ENCODE results near the gene DSG1.

Gene DSG1

DNA sequence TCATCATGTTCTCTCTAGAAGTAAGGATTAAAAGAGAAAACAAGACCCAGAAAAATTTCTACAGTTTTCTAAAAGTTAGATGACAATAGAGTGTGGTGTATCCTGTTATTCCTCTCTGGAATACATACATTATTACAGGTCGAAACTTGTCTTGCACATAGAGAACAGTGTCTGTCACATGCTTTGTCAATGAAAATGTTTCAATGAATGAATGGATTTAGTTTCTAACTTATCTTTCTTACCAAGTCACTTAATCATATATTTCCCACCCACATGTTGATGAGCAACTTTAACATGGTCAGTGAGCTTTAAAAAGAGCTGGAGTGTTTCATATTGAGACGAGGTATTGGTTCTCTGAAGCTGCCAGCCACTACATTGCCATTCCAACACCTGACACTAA lies 63.0 kb downstream of the DSG1 start:
- Histone ChIP-seq H3K79me2 (ENCODE audit: control insufficient read depth, low read length) (no peaks in the 10 kb centered on the region), H3K27me3 (ENCODE audit: control insufficient read depth, low read length) (no peaks in the 10 kb centered on the region), H3K4me1 (ENCODE audit: control insufficient read depth, low read length) (peaks cover 2% of the 10 kb centered on the region), H3K27ac (ENCODE audit: low read depth, low read length) (no peak overlapping the region), H3K4me3 (ENCODE audit: low read length) (no peak overlapping the region), H4K20me1 (ENCODE audit: control insufficient read depth, insufficient read depth, low read depth, low read length) (no peaks in the 10 kb centered on the region), H3K9me2 (replicated peaks; ENCODE audit: control insufficient read depth, low read length) (no peaks in the 10 kb centered on the region), H3F3A (ENCODE audit: control insufficient read depth, insufficient read depth) (no peaks in the 10 kb centered on the region), H3K36me3 (ENCODE audit: control insufficient read depth, low read length) (no peaks in the 10 kb centered on the region), H3K4me2 (ENCODE audit: low read length) (no peak overlapping the region), H3K9me3 (ENCODE audit: control insufficient read depth, insufficient read depth, low read length) (no peaks in the 10 kb centered on the region)
- TF ChIP-seq EZH2phosphoT487 (IDR thresholded peaks at IDR 0.05; ENCODE audit: borderline replicate concordance, low read length) = no peak
- TF ChIP-seq, protein P1, sequence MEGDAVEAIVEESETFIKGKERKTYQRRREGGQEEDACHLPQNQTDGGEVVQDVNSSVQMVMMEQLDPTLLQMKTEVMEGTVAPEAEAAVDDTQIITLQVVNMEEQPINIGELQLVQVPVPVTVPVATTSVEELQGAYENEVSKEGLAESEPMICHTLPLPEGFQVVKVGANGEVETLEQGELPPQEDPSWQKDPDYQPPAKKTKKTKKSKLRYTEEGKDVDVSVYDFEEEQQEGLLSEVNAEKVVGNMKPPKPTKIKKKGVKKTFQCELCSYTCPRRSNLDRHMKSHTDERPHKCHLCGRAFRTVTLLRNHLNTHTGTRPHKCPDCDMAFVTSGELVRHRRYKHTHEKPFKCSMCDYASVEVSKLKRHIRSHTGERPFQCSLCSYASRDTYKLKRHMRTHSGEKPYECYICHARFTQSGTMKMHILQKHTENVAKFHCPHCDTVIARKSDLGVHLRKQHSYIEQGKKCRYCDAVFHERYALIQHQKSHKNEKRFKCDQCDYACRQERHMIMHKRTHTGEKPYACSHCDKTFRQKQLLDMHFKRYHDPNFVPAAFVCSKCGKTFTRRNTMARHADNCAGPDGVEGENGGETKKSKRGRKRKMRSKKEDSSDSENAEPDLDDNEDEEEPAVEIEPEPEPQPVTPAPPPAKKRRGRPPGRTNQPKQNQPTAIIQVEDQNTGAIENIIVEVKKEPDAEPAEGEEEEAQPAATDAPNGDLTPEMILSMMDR (IDR thresholded peaks at IDR 0.05; ENCODE audit: low read depth, low read length, poor library complexity, severe bottlenecking) = no peak

DNA sequence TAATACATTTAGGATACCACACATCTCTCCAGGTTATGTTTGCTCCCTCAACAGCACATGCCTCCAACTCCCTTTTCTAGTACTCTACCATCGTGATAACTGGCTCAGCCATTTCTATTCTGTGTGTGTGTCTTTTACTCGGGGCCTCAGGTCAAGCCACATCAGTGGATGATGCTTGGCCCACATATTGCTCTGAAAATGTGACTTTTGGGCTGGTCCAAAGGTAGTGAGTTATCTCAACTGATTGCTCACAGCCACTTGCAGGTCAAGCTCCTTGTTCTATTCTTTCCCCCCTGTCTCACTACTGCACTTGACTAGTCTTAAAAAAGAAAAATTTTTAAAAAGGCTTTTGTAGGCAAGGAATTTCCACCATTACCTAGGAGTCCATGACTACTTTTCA lies 64.1 kb downstream of the DSG1 start:
- Histone ChIP-seq H3K9me3 (ENCODE audit: control insufficient read depth, insufficient read depth, low read length) (no peaks in the 10 kb centered on the region), H3F3A (ENCODE audit: control insufficient read depth, insufficient read depth) (no peaks in the 10 kb centered on the region), H4K20me1 (ENCODE audit: control insufficient read depth, insufficient read depth, low read depth, low read length) (no peaks in the 10 kb centered on the region), H3K36me3 (ENCODE audit: control insufficient read depth, low read length) (no peaks in the 10 kb centered on the region), H3K27ac (ENCODE audit: low read depth, low read length) (no peak overlapping the region), H3K27me3 (ENCODE audit: control insufficient read depth, low read length) (no peaks in the 10 kb centered on the region), H3K79me2 (ENCODE audit: control insufficient read depth, low read length) (no peaks in the 10 kb centered on the region), H3K4me3 (ENCODE audit: low read length) (no peak overlapping the region), H3K9me2 (replicated peaks; ENCODE audit: control insufficient read depth, low read length) (no peaks in the 10 kb centered on the region), H3K4me1 (ENCODE audit: control insufficient read depth, low read length) (peaks cover 13% of the 10 kb centered on the region), H3K4me2 (ENCODE audit: low read length) (no peak overlapping the region)
- TF ChIP-seq EZH2phosphoT487 (IDR thresholded peaks at IDR 0.05; ENCODE audit: borderline replicate concordance, low read length) = no peak
- TF ChIP-seq, protein P1 (IDR thresholded peaks at IDR 0.05; ENCODE audit: low read depth, low read length, poor library complexity, severe bottlenecking) = no peak

DNA sequence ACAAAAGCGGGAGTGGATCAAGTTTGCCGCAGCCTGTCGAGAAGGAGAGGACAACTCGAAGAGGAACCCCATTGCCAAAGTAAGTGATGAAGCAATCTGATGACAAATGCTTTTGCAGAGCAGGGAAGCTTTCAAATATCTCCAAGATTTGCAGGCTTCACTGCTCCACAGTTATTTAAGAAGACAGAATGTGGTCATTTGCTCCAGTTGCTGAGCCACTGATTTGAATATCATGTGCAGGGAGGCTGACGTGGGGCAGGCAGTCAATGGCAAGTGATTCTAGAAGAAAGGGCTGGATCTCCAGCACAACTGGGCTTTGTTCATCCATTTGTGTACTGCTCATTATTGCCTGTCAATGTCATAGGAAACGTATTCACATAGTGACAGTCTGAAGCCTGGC lies 68.8 kb downstream of the DSG1 start:
- no peak for TF ChIP-seq EZH2phosphoT487 (IDR thresholded peaks at IDR 0.05; ENCODE audit: borderline replicate concordance, low read length)
- TF ChIP-seq, protein P1 (IDR thresholded peaks at IDR 0.05; ENCODE audit: low read depth, low read length, poor library complexity, severe bottlenecking) = no peak
- no peaks in the 10 kb centered on the region for H3K36me3 ChIP-seq (ENCODE audit: control insufficient read depth, low read length)
- H4K20me1 ChIP-seq (ENCODE audit: control insufficient read depth, insufficient read depth, low read depth, low read length) = no peaks in the 10 kb centered on the region
- no peaks in the 10 kb centered on the region for H3K9me2 ChIP-seq (replicated peaks; ENCODE audit: control insufficient read depth, low read length)
- peaks cover 16% of the 10 kb centered on the region for H3K4me1 ChIP-seq (ENCODE audit: control insufficient read depth, low read length)
- 0 out of 2 replicates have a peak overlapping the region, but pooled peaks have one; percentile 1 for H3K4me2 ChIP-seq (ENCODE audit: low read length)
- H3F3A ChIP-seq (ENCODE audit: control insufficient read depth, insufficient read depth) = no peaks in the 10 kb centered on the region
- H3K79me2 ChIP-seq (ENCODE audit: control insufficient read depth, low read length) = no peaks in the 10 kb centered on the region
- H3K27me3 ChIP-seq (ENCODE audit: control insufficient read depth, low read length) = no peaks in the 10 kb centered on the region
- H3K4me3 ChIP-seq (ENCODE audit: low read length) = no peak overlapping the region
- no peaks in the 10 kb centered on the region for H3K9me3 ChIP-seq (ENCODE audit: control insufficient read depth, insufficient read depth, low read length)
- H3K27ac ChIP-seq (ENCODE audit: low read depth, low read length) = no peak overlapping the region

DNA sequence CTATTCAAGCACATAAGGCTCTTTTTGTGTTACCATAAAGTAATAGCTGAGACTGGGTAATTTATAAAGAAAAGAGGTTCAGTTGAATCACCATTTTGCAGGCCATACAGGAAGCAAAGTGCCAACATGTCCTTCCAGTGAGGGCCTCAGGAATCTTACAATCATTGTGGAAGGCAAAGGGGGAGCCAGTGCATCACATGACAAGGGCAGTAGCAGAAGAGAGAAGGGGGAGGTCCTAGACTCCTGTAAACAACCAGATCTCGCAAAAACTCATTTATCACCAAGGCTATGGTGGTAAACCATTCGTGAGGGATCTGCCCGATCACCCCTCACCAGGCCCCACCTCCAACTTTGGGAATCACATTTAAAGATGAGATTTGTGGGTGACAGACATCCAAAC lies 75.3 kb downstream of the DSG1 start:
- H4K20me1 ChIP-seq (ENCODE audit: control insufficient read depth, insufficient read depth, low read depth, low read length) = no peaks in the 10 kb centered on the region
- no peak overlapping the region for H3K4me2 ChIP-seq (ENCODE audit: low read length)
- no peaks in the 10 kb centered on the region for H3F3A ChIP-seq (ENCODE audit: control insufficient read depth, insufficient read depth)
- H3K9me2 ChIP-seq (replicated peaks; ENCODE audit: control insufficient read depth, low read length) = no peaks in the 10 kb centered on the region
- H3K79me2 ChIP-seq (ENCODE audit: control insufficient read depth, low read length) = no peaks in the 10 kb centered on the region
- no peak for TF ChIP-seq EZH2phosphoT487 (IDR thresholded peaks at IDR 0.05; ENCODE audit: borderline replicate concordance, low read length)
- no peaks in the 10 kb centered on the region for H3K36me3 ChIP-seq (ENCODE audit: control insufficient read depth, low read length)
- no peaks in the 10 kb centered on the region for H3K4me1 ChIP-seq (ENCODE audit: control insufficient read depth, low read length)
- no peaks in the 10 kb centered on the region for H3K9me3 ChIP-seq (ENCODE audit: control insufficient read depth, insufficient read depth, low read length)
- H3K4me3 ChIP-seq (ENCODE audit: low read length) = no peak overlapping the region
- no peak overlapping the region for H3K27ac ChIP-seq (ENCODE audit: low read depth, low read length)
- H3K27me3 ChIP-seq (ENCODE audit: control insufficient read depth, low read length) = no peaks in the 10 kb centered on the region
